ENCODE data around the gene RASGEF1C.

Gene RASGEF1C

GRCh38 chr5:180199390-180199789, 9.6 kb downstream of the RASGEF1C start:
- no peak overlapping the region for H3K4me3 ChIP-seq
- H3K9me3 ChIP-seq (ENCODE audit: low read depth, low read length) = no peaks in the 10 kb centered on the region
- H3K9ac ChIP-seq (ENCODE audit: insufficient read length) = no peak overlapping the region
- H3K27ac ChIP-seq = no peak overlapping the region
- DNase-seq (ENCODE audit: low read depth, low spot score) = no peak
- no peaks in the 10 kb centered on the region for H3K36me3 ChIP-seq (ENCODE audit: insufficient read depth, low read length)
- no peak for TF ChIP-seq FOXP2 (optimal IDR thresholded peaks at IDR 0.05; ENCODE audit: control extremely low read depth, extremely low read length, insufficient read depth)
- TF ChIP-seq EZH2 (IDR thresholded peaks at IDR 0.05) = no peak
- no peak for TF ChIP-seq POLR2AphosphoS5 (IDR thresholded peaks at IDR 0.05; ENCODE audit: borderline replicate concordance, low read depth, low read length)

GRCh38 chr5:180198208-180198607, 10.8 kb downstream of the RASGEF1C start:
- Histone ChIP-seq H3K36me3 (ENCODE audit: insufficient read depth, low read length) (no peaks in the 10 kb centered on the region), H3K4me3 (no peak overlapping the region), H3K27ac (no peak overlapping the region), H3K9me3 (ENCODE audit: low read depth, low read length) (no peaks in the 10 kb centered on the region), H3K9ac (ENCODE audit: insufficient read length) (no peak overlapping the region)
- TF ChIP-seq EZH2 (IDR thresholded peaks at IDR 0.05) (no peak), POLR2AphosphoS5 (IDR thresholded peaks at IDR 0.05; ENCODE audit: borderline replicate concordance, low read depth, low read length) (no peak), FOXP2 (optimal IDR thresholded peaks at IDR 0.05; ENCODE audit: control extremely low read depth, extremely low read length, insufficient read depth) (no peak)
- DNase-seq (ENCODE audit: low read depth, low spot score) = no peak

- no peak for DNase-seq (ENCODE audit: low read depth, low spot score)
- no peak overlapping the region for H3K27ac ChIP-seq
- TF ChIP-seq EZH2 (IDR thresholded peaks at IDR 0.05) (no peak), FOXP2 (optimal IDR thresholded peaks at IDR 0.05; ENCODE audit: control extremely low read depth, extremely low read length, insufficient read depth) (no peak), POLR2AphosphoS5 (IDR thresholded peaks at IDR 0.05; ENCODE audit: borderline replicate concordance, low read depth, low read length) (no peak)
- H3K4me3 ChIP-seq = no peak overlapping the region
- no peak overlapping the region for H3K9ac ChIP-seq (ENCODE audit: insufficient read length)
- no peaks in the 10 kb centered on the region for H3K9me3 ChIP-seq (ENCODE audit: low read depth, low read length)
- no peaks in the 10 kb centered on the region for H3K36me3 ChIP-seq (ENCODE audit: insufficient read depth, low read length)
Measured at GRCh38 chr5:180197016-180197702, 11.9 kb downstream of the RASGEF1C start.

- Histone ChIP-seq H3K4me3 (no peak overlapping the region), H3K27ac (no peak overlapping the region), H3K9me3 (ENCODE audit: low read depth, low read length) (no peaks in the 10 kb centered on the region), H3K9ac (ENCODE audit: insufficient read length) (no peak overlapping the region), H3K36me3 (ENCODE audit: insufficient read depth, low read length) (no peaks in the 10 kb centered on the region)
- TF ChIP-seq POLR2AphosphoS5 (IDR thresholded peaks at IDR 0.05; ENCODE audit: borderline replicate concordance, low read depth, low read length) (no peak), EZH2 (IDR thresholded peaks at IDR 0.05) (no peak), FOXP2 (optimal IDR thresholded peaks at IDR 0.05; ENCODE audit: control extremely low read depth, extremely low read length, insufficient read depth) (no peak)
- no peak for DNase-seq (ENCODE audit: low read depth, low spot score)
Measured at GRCh38 chr5:180194410-180195345, 14.3 kb downstream of the RASGEF1C start.

GRCh38 chr5:180193749-180194375, 15.1 kb downstream of the RASGEF1C start:
- Histone ChIP-seq H3K9me3 (ENCODE audit: low read depth, low read length) (no peaks in the 10 kb centered on the region), H3K9ac (ENCODE audit: insufficient read length) (no peak overlapping the region), H3K27ac (no peak overlapping the region), H3K4me3 (no peak overlapping the region), H3K36me3 (ENCODE audit: insufficient read depth, low read length) (no peaks in the 10 kb centered on the region)
- DNase-seq (ENCODE audit: low read depth, low spot score) = no peak
- TF ChIP-seq POLR2AphosphoS5 (IDR thresholded peaks at IDR 0.05; ENCODE audit: borderline replicate concordance, low read depth, low read length) (no peak), EZH2 (IDR thresholded peaks at IDR 0.05) (no peak), FOXP2 (optimal IDR thresholded peaks at IDR 0.05; ENCODE audit: control extremely low read depth, extremely low read length, insufficient read depth) (no peak)

GRCh38 chr5:180191716-180192115, 17.3 kb downstream of the RASGEF1C start:
- no peak overlapping the region for H3K9ac ChIP-seq (ENCODE audit: insufficient read length)
- no peak overlapping the region for H3K4me3 ChIP-seq
- no peak overlapping the region for H3K27ac ChIP-seq
- no peaks in the 10 kb centered on the region for H3K9me3 ChIP-seq (ENCODE audit: low read depth, low read length)
- no peak for TF ChIP-seq POLR2AphosphoS5 (IDR thresholded peaks at IDR 0.05; ENCODE audit: borderline replicate concordance, low read depth, low read length)
- TF ChIP-seq EZH2 (IDR thresholded peaks at IDR 0.05) = no peak
- no peak for TF ChIP-seq FOXP2 (optimal IDR thresholded peaks at IDR 0.05; ENCODE audit: control extremely low read depth, extremely low read length, insufficient read depth)
- H3K36me3 ChIP-seq (ENCODE audit: insufficient read depth, low read length) = no peaks in the 10 kb centered on the region
- no peak for DNase-seq (ENCODE audit: low read depth, low spot score)

GRCh38 chr5:180187767-180188166, 21.2 kb downstream of the RASGEF1C start:
- H3K9ac ChIP-seq (ENCODE audit: insufficient read length) = no peak overlapping the region
- DNase-seq (ENCODE audit: low read depth, low spot score) = no peak
- TF ChIP-seq EZH2 (IDR thresholded peaks at IDR 0.05) (no peak), POLR2AphosphoS5 (IDR thresholded peaks at IDR 0.05; ENCODE audit: borderline replicate concordance, low read depth, low read length) (no peak), FOXP2 (optimal IDR thresholded peaks at IDR 0.05; ENCODE audit: control extremely low read depth, extremely low read length, insufficient read depth) (no peak)
- H3K36me3 ChIP-seq (ENCODE audit: insufficient read depth, low read length) = no peaks in the 10 kb centered on the region
- H3K9me3 ChIP-seq (ENCODE audit: low read depth, low read length) = no peaks in the 10 kb centered on the region
- no peak overlapping the region for H3K4me3 ChIP-seq
- H3K27ac ChIP-seq = no peak overlapping the region

GRCh38 chr5:180180846-180181245, 28.2 kb downstream of the RASGEF1C start:
- H3K9ac ChIP-seq (ENCODE audit: insufficient read length) = no peak overlapping the region
- no peak overlapping the region for H3K27ac ChIP-seq
- no peak for DNase-seq (ENCODE audit: low read depth, low spot score)
- no peaks in the 10 kb centered on the region for H3K9me3 ChIP-seq (ENCODE audit: low read depth, low read length)
- H3K36me3 ChIP-seq (ENCODE audit: insufficient read depth, low read length) = no peaks in the 10 kb centered on the region
- TF ChIP-seq EZH2 (IDR thresholded peaks at IDR 0.05) (no peak), FOXP2 (optimal IDR thresholded peaks at IDR 0.05; ENCODE audit: control extremely low read depth, extremely low read length, insufficient read depth) (no peak), POLR2AphosphoS5 (IDR thresholded peaks at IDR 0.05; ENCODE audit: borderline replicate concordance, low read depth, low read length) (no peak)
- H3K4me3 ChIP-seq = no peak overlapping the region
